MM.1S (cell line): ENCODE data around the gene SYNE2.

ENCODE experiments used
- CTCF ChIP-seq: fragments of 300-600 bp; sonication (generic); IDR thresholded peaks from 2 replicates; pipeline ENCODE4 v1.5.1; 2016; ENCODE audit warnings: antibody characterized with exemption, low read length, mixed read lengths
- EZH2 ChIP-seq: fragments of 300-600 bp; sonication (generic); optimal IDR thresholded peaks from 2 replicates; pipeline ENCODE3; 2017; ENCODE audit warnings: low read depth, mild to moderate bottlenecking, antibody characterized with exemption, low read length, mixed read lengths
- EZH2phosphoT487 ChIP-seq: fragments of 300-600 bp; sonication (generic); IDR thresholded peaks from 2 replicates; pipeline ENCODE4 v1.6.1; 2018; ENCODE audit warnings: antibody characterized with exemption, low read length

GRCh38 chr14:64038841-64039542, 186.2 kb downstream of the SYNE2 start:
- TF ChIP-seq CTCF (no peak), EZH2 (no peak), EZH2phosphoT487 (no peak)
